ENCODE data around the gene FGF14.

The FGF14 gene

GRCh38 chr13:102136735-102137296, 265.0 kb downstream of the FGF14 start:
- DNase-seq (ENCODE audit: extremely low read depth, low read depth) = no peak
- TF ChIP-seq CTCF (IDR thresholded peaks at IDR 0.05; ENCODE audit: low read depth, low read length) = no peak

- no peak for DNase-seq (ENCODE audit: extremely low read depth, low read depth)
- TF ChIP-seq CTCF (IDR thresholded peaks at IDR 0.05; ENCODE audit: low read depth, low read length) = no peak
Observed at GRCh38 chr13:102132777-102133295, 269.0 kb downstream of the FGF14 start.

- TF ChIP-seq CTCF (IDR thresholded peaks at IDR 0.05; ENCODE audit: low read depth, low read length) = no peak
- DNase-seq (ENCODE audit: extremely low read depth, low read depth) = no peak
Observed at GRCh38 chr13:102131246-102131645, 270.6 kb downstream of the FGF14 start.

GRCh38 chr13:102128216-102128810, 273.5 kb downstream of the FGF14 start:
- no peak for TF ChIP-seq CTCF (IDR thresholded peaks at IDR 0.05; ENCODE audit: low read depth, low read length)
- DNase-seq (ENCODE audit: extremely low read depth, low read depth) = peak; percentile 16

GRCh38 chr13:102127153-102127552, 274.7 kb downstream of the FGF14 start:
- TF ChIP-seq CTCF (IDR thresholded peaks at IDR 0.05; ENCODE audit: low read depth, low read length) = no peak
- no peak for DNase-seq (ENCODE audit: extremely low read depth, low read depth)

GRCh38 chr13:102122147-102122546, 279.7 kb downstream of the FGF14 start:
- DNase-seq (ENCODE audit: extremely low read depth, low read depth) = no peak
- no peak for TF ChIP-seq CTCF (IDR thresholded peaks at IDR 0.05; ENCODE audit: low read depth, low read length)

- no peak for TF ChIP-seq CTCF (IDR thresholded peaks at IDR 0.05; ENCODE audit: low read depth, low read length)
- DNase-seq (ENCODE audit: extremely low read depth, low read depth) = no peak
Observed at GRCh38 chr13:102117175-102117831, 284.5 kb downstream of the FGF14 start.
